HCT116 (cell line): ENCODE results near the gene IZUMO1R. TPM values are rescaled to one million over a fixed set of nuclear protein-coding genes. Genes with fewer than 3 reads are reported as not detected.
"Not testable (repeated sequence)": the region's sequence is repeated elsewhere in the genome, so short reads cannot be mapped to it uniquely, and the experiment has no call there.

Source experiments
- ATAC-seq: fragments of 200-7000 bp; cut with Tn5 transposase; 2 replicates; pipeline ENCODE4 v1.9.1; 2020; ENCODE audit warnings: mild to moderate bottlenecking, moderate library complexity
- BruUV-seq: library from RNA; stranded (reverse); fragments of 400-500 nt; replicated peaks from 2 replicates; lab custom pipeline; 2021; lab: Mats Ljungman, UMichigan
- CTCF ChIA-PET: fragments of 300-600 bp; sonication (Branson Sonifier 250); formaldehyde crosslinking; loops from one replicate; lab custom pipeline; 2021; ENCODE audit warnings: antibody characterized with exemption; lab: Charles Lee
- POLR2A ChIA-PET: fragments of 300-600, 350-600 bp; sonication (Branson Sonifier 250); formaldehyde crosslinking; loops from one replicate; lab custom pipeline; 2021; ENCODE audit warnings: antibody characterized with exemption; lab: Charles Lee
- RAD21 ChIA-PET, 2 experiments: fragments of 300-600 bp; sonication (Branson Sonifier 250); formaldehyde crosslinking; loops; one replicate each; lab custom pipeline; 2023; ENCODE audit warnings: low total read pairs in 2 of 2; ENCODE audit not compliant: uncharacterized antibody in 2 of 2, unreplicated experiment in 2 of 2, low non-redundant PET in 1 of 2; lab: Charles Lee
- DNase-seq: peaks from one replicate; pipeline ENCODE4 v3.0.0-alpha.2; 2010; ENCODE audit warnings: low read depth, low spot score
- H2AFZ ChIP-seq: fragments of 200-600 bp; shearing (Covaris generic), sonication (generic); 2 replicates; pipeline ENCODE4 v1.6.1; 2017; ENCODE audit warnings: low read depth, mixed run types, mixed read lengths, antibody characterized with exemption, low read length; ENCODE audit not compliant: poor library complexity, severe bottlenecking
- H3K27ac ChIP-seq: 2 replicates; pipeline ENCODE4 v1.5.1; 2012; ENCODE audit warnings: low read depth, low read length
- H3K27me3 ChIP-seq: fragments of 200-600 bp; sonication (generic); 2 replicates; pipeline ENCODE4 v1.6.1; 2016; ENCODE audit warnings: mixed run types, low read length, mixed read lengths; ENCODE audit not compliant: insufficient read depth
- H3K36me3 ChIP-seq, 2 experiments: fragments of 200-500 bp in 1 of 2; fragments of 200-600 bp in 1 of 2; sonication (Bioruptor generic) in 1 of 2; sonication (generic) in 1 of 2; 2 replicates each; pipeline versions ENCODE4 v1.5.1 to v1.6.1; 2014 to 2016; ENCODE audit warnings: low read length in 2 of 2, inconsistent platforms in 1 of 2, mixed read lengths in 1 of 2, mixed run types in 1 of 2; ENCODE audit not compliant: insufficient read depth in 2 of 2, control insufficient read depth in 1 of 2
- H3K4me1 ChIP-seq, 2 experiments: fragments of 200-600 bp in 1 of 2; sonication (generic) in 1 of 2; 2 replicates each; pipeline versions ENCODE4 v1.5.1 to v1.6.1; 2012 to 2017; ENCODE audit warnings: low read length in 2 of 2, inconsistent platforms in 1 of 2, mild to moderate bottlenecking in 1 of 2, mixed read lengths in 1 of 2, mixed run types in 1 of 2, moderate library complexity in 1 of 2; ENCODE audit not compliant: insufficient read depth in 2 of 2, control insufficient read depth in 1 of 2
- H3K4me2 ChIP-seq: fragments of 200-600 bp; sonication (generic); 2 replicates; pipeline ENCODE4 v1.6.1; 2017; ENCODE audit warnings: mixed run types, low read length, mixed read lengths
- H3K4me3 ChIP-seq, 2 experiments: fragments of 200-600 bp in 1 of 2; sonication (generic) in 1 of 2; replicated peaks in 1 of 2; 2 replicates each; pipeline ENCODE4 v1.5.1; 2011 to 2016; ENCODE audit warnings: low read length in 2 of 2, control low read depth in 1 of 2, low read depth in 1 of 2, mild to moderate bottlenecking in 1 of 2, mixed read lengths in 1 of 2, mixed run types in 1 of 2
- H3K79me2 ChIP-seq: fragments of 200-600 bp; sonication (generic); 2 replicates; pipeline ENCODE4 v1.6.1; 2017; ENCODE audit warnings: mild to moderate bottlenecking, mixed run types, low read length, moderate library complexity, mixed read lengths; ENCODE audit not compliant: insufficient read depth
- H3K9ac ChIP-seq: fragments of 200-600 bp; sonication (generic); 2 replicates; pipeline ENCODE4 v1.6.1; 2016; ENCODE audit warnings: low read length, mixed read lengths
- H3K9me2 ChIP-seq: fragments of 200-600 bp; sonication (generic), shearing (Covaris generic); 2 replicates; pipeline ENCODE4 v1.6.1; 2017; ENCODE audit warnings: mixed run types, mild to moderate bottlenecking, moderate library complexity; ENCODE audit not compliant: insufficient read depth
- H3K9me3 ChIP-seq, 2 experiments: fragments of 200-500 bp in 1 of 2; fragments of 200-600 bp in 1 of 2; sonication (Bioruptor generic) in 1 of 2; sonication (generic) in 1 of 2; 2 replicates each; pipeline ENCODE4 v1.6.1; 2014 to 2017; ENCODE audit warnings: low read length in 2 of 2, mixed read lengths in 2 of 2, inconsistent platforms in 1 of 2, low read depth in 1 of 2, mild to moderate bottlenecking in 1 of 2, mixed run types in 1 of 2, moderate library complexity in 1 of 2; ENCODE audit not compliant: control insufficient read depth in 1 of 2, insufficient read depth in 1 of 2
- H4K20me1 ChIP-seq: fragments of 200-600 bp; sonication (generic), shearing (Covaris generic); 2 replicates; pipeline ENCODE4 v1.6.1; 2017; ENCODE audit warnings: mixed run types, mild to moderate bottlenecking, moderate library complexity; ENCODE audit not compliant: insufficient read depth
- EGR1 ChIP-seq: IDR thresholded peaks from 2 replicates; pipeline ENCODE4 v1.6.1; 2012; ENCODE audit warnings: low read depth
- ELF1 ChIP-seq: IDR thresholded peaks from 2 replicates; pipeline ENCODE4 v1.6.1; 2012; ENCODE audit warnings: low read depth, borderline replicate concordance
- FOSL1 ChIP-seq: IDR thresholded peaks from 2 replicates; pipeline ENCODE4 v1.6.1; 2012; ENCODE audit warnings: low read depth
- POLR2A ChIP-seq: IDR thresholded peaks from 2 replicates; pipeline ENCODE4 v1.7.0; 2011; ENCODE audit warnings: borderline replicate concordance; ENCODE audit not compliant: insufficient read depth, insufficient read length; ENCODE audit errors: extremely low read depth
- SIN3A ChIP-seq: IDR thresholded peaks from 2 replicates; pipeline ENCODE4 v1.6.1; 2012; ENCODE audit warnings: low read depth
- TCF7L2 ChIP-seq: IDR thresholded peaks from 2 replicates; pipeline ENCODE4 v1.7.0; 2011; ENCODE audit warnings: borderline replicate concordance, inconsistent platforms; ENCODE audit not compliant: insufficient read depth, insufficient read length; ENCODE audit errors: extremely low read depth
- intact Hi-C: fragments of 100-400 bp; cut with micrococcal nuclease; formaldehyde crosslinking; loops from 2 replicates; pipeline ENCODE4 v1.10.0; 2022
- total RNA-seq: library from RNA; stranded (reverse); gene quantifications from one replicate; pipeline ENCODE4 v1.2.1, GENCODE V29; 2021; ENCODE audit not compliant: unreplicated experiment
- TF ChIP-seq, protein P1 (sequence below): IDR thresholded peaks from 2 replicates; pipeline ENCODE4 v1.6.1; 2011; ENCODE audit warnings: mild to moderate bottlenecking, low read length, moderate library complexity; ENCODE audit not compliant: insufficient replicate concordance; ENCODE audit errors: extremely low read depth
- TF ChIP-seq, protein P2 (sequence below): IDR thresholded peaks from 2 replicates; pipeline ENCODE4 v1.6.1; 2012

The IZUMO1R gene
- total RNA-seq, 1 experiment from 2014 or later, result not detected

DNA sequence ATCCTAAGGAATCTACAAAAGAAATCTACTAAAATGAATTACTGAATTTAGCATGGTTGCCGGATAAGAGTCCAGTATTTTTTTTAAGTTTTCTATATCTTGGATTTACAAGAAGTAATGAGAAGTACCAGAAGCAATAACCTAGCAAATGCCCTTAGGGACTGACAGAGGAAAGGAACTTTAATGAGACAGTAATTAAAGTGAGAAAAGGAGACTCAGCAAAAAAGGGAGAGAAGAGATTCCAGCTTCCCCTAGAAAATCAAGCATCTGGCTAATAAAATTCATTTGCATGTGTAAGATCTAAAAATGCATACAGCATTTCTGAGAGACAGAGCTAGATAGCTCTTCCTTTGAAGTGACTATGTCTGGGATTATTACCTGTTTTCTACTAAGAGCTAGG is 39.1 kb downstream of the IZUMO1R start (continued):
- TF ChIP-seq, protein P1, sequence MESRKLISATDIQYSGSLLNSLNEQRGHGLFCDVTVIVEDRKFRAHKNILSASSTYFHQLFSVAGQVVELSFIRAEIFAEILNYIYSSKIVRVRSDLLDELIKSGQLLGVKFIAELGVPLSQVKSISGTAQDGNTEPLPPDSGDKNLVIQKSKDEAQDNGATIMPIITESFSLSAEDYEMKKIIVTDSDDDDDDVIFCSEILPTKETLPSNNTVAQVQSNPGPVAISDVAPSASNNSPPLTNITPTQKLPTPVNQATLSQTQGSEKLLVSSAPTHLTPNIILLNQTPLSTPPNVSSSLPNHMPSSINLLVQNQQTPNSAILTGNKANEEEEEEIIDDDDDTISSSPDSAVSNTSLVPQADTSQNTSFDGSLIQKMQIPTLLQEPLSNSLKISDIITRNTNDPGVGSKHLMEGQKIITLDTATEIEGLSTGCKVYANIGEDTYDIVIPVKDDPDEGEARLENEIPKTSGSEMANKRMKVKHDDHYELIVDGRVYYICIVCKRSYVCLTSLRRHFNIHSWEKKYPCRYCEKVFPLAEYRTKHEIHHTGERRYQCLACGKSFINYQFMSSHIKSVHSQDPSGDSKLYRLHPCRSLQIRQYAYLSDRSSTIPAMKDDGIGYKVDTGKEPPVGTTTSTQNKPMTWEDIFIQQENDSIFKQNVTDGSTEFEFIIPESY, result no peak
- TF ChIP-seq EGR1 (no peak), POLR2A (no peak), TCF7L2 (no peak), FOSL1 (no peak), SIN3A (no peak), ELF1 (no peak)
- TF ChIP-seq, protein P2, sequence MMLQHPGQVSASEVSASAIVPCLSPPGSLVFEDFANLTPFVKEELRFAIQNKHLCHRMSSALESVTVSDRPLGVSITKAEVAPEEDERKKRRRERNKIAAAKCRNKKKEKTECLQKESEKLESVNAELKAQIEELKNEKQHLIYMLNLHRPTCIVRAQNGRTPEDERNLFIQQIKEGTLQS, result no peak

DNA sequence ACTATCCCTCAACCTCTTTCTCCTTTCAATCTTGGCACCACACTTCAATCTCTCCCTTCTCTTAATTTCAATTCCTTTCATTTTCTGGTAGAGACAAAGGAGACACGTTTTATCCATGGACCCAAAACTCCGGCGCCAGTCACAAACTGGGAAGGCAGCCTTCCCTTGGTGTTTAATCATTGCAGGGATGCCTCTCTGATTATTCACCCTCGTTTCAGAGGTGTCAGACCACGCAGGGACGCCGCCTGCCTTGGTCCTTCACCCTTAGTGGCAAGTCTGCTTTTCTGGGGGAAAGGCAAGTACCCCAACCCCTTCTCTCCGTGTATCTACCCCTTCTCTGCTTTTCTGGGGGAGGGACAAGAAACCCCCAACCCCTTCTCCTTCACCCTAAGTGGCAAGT is 41.9 kb downstream of the IZUMO1R start:
- RAD21 ChIA-PET, CTCF ChIA-PET, H3K4me3 ChIP-seq, H3K27me3 ChIP-seq, ATAC-seq, H3K27ac ChIP-seq, H3K79me2 ChIP-seq, intact Hi-C loops, POLR2A ChIA-PET, H3K9ac ChIP-seq, H3K4me2 ChIP-seq, H2AFZ ChIP-seq, H3K36me3 ChIP-seq, H3K9me2 ChIP-seq, H4K20me1 ChIP-seq, DNase-seq, BruUV-seq, H3K9me3 ChIP-seq: not testable (repeated sequence)
- peaks cover 0 to 13% of the 10 kb centered on the region in 2 experiments; a peak in 2 of 4 replicates for H3K4me1 ChIP-seq

DNA sequence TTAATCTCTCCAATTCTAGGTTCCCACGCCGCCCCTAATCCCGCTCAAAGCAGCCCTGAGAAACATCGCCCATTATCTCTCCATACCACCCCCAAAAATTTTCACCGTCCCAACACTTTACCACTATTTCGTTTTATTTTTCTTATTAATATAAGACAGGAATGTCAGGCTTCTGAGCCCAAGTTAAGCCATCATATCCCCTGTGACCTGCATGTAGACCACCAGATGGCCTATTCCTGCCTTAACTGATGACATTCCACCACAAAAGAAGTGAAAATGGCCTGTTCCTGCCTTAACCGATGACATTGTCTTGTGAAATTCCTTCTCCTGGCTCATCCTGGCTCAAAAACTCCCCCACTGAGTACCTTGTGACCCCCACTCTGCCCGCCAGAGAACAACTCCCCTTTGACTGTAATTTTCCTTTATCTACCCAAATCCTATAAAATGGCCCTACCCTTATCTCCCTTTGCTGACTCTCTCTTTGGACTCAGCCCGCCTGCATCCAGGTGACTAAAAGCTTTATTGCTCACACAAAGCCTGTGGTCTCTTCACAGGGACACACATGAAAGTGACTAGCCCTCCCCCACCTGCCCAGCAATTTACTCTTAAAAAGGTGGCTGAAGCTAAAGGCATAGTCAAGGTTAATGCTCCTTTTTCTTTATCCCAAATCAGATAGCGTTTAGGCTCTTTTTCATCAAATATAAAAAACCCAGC is 46.6 kb downstream of the IZUMO1R start:
- RAD21 ChIA-PET, BruUV-seq, H3K4me1 ChIP-seq, intact Hi-C loops, H2AFZ ChIP-seq, H3K9me3 ChIP-seq, H3K79me2 ChIP-seq, H3K4me3 ChIP-seq, H3K36me3 ChIP-seq, H3K9me2 ChIP-seq, ATAC-seq, H4K20me1 ChIP-seq, H3K27me3 ChIP-seq, CTCF ChIA-PET, POLR2A ChIA-PET, H3K27ac ChIP-seq, H3K4me2 ChIP-seq, H3K9ac ChIP-seq, DNase-seq: not testable (repeated sequence)
